Stimulated activated CD4-positive, alpha-beta T cell treated with anti-CD3 and anti-CD28 coated beads, Interleukin-15, amount 100 ng/mL, for 48 hours (primary cell): ENCODE measurements around the gene CCDC88A.
"Not testable (repeated sequence)": the region's sequence is repeated elsewhere in the genome, so short reads cannot be mapped to it uniquely, and the experiment has no call there.

Experiments used
- DNase-seq, 2 donors: peaks; one replicate each; pipeline ENCODE4 v3.0.0-alpha.2; 2020; ENCODE audit warnings: low read depth in 2 of 2

The CCDC88A gene

DNA sequence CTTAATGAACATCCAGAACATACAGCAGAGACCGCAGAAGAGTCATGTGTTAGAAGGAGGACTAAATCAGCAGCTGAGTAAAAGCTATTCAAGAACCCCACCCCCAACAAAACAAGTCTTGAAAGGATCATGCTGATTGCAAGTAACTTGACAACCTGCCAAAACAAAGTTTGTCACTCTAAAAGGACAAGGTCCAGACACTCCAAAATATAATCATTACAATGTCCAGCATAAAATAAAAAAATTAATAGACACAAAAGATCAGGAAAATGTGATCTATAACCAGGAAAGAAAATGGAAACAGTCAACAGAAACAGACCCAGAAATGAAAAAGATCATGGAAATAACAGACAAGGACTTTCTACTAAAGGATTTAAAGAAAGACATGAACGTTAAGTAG, 28.5 kb downstream of the CCDC88A start:
- DNase-seq, result no peak

DNA sequence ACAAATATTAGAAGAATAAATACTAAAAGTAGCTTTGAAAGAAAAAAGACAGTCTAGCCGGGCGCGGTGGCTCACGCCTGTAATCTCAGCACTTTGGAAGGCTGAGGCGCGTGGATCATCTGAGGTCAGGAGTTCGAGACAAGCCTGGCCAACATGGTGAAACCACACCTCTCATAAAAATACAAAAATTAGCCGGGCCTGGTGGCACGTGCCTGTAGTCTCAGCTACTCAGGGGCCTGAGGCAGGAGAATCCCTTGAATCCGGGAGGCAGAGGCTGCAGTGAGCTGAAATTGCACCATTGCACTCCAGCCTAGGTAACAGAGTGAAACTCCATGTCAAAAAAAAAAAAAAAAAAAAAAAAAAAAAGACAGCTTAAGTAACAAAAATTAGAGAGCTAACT, 34.1 kb downstream of the CCDC88A start:
- DNase-seq, result not testable (repeated sequence)

GRCh38 chr2:55384786-55385185, 34.9 kb downstream of the CCDC88A start:
- DNase-seq, result no peak

GRCh38 chr2:55371376-55371775, 48.3 kb downstream of the CCDC88A start:
- DNase-seq, result no peak

DNA sequence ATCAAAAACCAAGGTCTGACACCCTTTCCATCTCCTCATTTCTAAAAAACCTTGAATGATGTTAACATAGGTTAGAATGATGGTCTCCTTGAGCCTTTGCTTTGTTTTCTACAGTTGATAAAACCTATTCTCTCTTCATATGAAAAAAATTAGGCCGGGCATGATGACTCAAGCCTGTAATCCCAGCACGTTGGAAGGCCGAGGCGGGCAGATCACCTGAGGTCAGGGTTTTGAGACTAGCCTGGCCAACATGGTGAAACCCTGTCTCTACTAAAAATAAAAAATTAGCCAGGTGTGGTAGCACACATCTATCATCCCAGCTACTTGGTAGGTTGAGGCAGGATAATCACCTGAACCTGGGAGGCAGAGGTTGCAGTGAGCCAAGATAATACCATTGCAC, 49.4 kb downstream of the CCDC88A start:
- no peak for DNase-seq

GRCh38 chr2:55365303-55365702, 54.4 kb downstream of the CCDC88A start:
- no peak for DNase-seq

DNA sequence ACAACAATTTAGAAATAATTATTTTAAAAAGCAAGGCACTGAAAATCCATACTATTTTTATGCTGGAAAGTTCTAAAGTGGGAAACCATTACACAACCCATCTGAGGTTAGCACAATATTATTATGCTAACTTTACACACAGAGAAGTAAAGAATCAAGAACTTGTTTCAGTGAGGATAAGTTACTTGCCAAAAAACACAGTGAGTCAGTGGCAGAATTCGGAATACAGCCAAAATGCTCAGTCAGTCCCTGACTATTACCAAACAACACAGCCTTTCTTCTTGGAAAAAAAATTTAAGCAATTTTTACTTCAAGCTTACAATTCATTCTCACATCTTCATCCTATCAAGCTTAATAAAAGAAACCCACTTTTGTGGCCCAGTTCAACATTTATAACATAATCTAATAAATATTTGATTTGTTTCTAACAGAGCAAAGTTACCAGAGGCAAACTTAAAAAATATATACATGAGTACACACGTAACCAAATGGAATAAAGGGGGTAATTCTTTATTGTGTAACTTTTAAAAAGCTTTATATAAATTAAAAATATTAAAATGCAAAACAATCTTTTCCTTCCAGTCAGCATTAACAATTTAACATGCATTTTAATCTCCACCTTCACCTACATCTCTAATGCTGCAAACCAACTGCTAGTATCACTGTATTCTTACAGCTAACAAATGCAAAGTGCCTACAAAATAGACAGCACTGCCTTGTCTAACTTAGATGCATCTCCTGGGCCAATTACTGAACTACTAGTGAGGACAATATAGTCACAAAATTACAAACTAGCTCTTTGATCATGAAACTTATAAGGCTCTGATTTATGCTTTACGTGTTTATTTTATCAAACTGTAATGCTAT, 55.2 kb downstream of the CCDC88A start:
- DNase-seq, result no peak

DNA sequence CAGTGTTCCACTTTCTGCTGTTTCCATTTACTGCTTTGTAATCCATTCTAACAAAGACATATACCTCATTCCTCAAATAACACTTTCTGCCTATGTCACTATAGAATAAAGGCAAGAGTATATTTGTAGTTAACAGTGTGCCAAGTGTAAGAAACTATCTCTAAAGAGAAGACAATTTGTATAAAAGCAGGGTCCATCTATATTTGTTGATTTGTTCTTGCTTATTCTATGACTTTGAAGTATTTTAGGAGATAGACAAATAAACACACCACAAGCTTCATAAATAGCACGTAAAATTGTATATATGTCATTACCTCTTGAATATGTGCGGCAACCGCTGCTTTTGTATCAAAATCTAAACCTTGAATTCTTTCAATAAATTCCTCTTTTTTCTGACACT, 56.0 kb downstream of the CCDC88A start:
- DNase-seq, result no peak

DNA sequence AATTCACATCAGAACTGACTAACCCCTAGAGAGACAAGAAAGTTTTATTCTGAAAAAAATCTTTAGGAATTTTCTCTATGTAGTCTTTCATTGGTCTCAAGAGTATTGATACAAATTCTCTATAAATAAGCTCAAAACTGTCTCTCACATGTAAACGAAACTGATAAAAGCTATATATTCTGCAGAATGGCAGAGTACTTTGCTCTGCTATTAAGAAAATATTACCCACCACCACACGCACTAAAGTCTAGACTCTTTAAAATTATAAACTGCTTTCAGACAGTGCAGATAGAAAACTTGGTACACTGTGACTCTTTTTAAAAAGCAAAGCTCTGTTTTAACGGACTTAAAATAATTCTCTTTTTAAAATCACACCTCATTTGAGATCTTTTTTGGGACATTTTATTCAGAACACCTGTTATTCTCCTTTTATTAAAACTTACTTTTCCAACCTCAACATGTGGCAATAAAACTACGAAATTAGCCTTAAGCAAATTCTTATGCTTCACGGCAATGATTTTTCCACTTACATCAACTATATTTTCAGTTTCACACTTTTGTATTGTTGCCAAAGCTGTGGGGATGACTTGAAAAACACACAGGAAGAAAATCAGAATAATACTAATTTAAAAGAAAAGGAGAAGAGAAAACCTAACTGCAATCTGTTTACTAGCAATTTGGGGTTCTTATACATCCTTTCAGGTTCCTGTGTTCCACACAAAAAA, 58.0 kb downstream of the CCDC88A start:
- DNase-seq, result no peak

DNA sequence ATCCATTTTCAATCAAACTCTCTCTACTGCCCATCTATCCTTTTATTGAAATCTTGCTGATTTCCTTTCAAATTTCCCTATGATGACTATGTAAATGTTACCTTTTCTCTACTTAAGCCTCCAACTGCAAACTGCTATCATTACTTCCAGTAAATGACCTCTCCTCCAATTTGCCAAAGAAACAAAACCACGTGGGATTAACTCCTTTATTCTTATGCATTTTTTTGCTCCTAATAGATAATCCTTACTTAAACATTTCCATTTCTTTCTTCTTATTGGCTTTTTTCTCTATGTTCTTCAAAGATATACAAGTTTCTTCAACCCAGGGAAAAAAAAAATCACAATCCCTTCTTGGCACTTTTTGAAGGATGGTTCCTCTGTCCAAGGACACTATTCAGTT, 61.2 kb downstream of the CCDC88A start:
- no peak for DNase-seq

DNA sequence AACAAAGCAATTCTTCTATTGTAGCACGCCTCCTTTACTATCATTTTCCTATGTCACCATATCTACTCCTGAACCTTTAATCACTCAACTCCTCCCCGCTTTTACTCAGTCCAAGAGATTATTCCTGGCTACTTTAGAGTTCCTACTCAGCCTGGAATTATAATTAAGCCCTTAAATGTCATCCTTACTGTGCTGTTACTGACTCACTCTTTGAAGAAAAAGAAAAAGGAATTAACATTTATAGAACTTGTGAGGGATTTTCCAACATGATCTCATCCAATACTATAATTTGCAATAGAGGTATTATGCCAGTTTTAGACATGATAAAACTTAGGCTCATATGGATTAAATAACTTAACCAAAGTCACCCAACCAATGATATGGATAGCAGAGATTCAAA, 61.7 kb downstream of the CCDC88A start:
- DNase-seq, result no peak

- DNase-seq, result no peak
These were observed 62.5 kb downstream of the CCDC88A start for GRCh38 chr2:55357164-55357563.

GRCh38 chr2:55356136-55356535, 63.5 kb downstream of the CCDC88A start:
- not testable (repeated sequence) for DNase-seq

DNA sequence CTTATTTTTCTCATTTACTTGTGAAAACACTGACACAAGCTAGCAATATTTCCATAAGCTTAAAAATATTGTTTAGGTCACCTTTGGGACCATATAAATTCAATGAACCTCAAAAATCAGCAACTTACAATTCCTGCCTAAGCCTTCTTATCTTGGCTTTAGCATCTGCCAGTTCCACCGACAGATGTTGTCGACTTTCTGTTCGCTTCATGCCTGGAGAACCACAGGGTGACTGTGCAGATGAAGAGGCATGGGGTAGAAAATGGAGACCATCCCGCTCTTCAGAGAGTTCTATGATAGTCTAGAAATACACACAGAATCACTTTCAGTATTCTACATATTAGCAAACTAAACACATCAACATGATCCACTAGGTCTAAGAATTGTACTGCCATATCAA, 64.2 kb downstream of the CCDC88A start:
- no peak for DNase-seq

- DNase-seq, result no peak
These were observed 68.0 kb downstream of the CCDC88A start for GRCh38 chr2:55351672-55352071.

- DNase-seq, result no peak
These were observed 74.6 kb downstream of the CCDC88A start for GRCh38 chr2:55345064-55345463.

GRCh38 chr2:55338268-55338667, 81.4 kb downstream of the CCDC88A start:
- DNase-seq, result no peak

- DNase-seq, result no peak
These were observed 84.9 kb downstream of the CCDC88A start for GRCh38 chr2:55334728-55335127.

- DNase-seq, result no peak
These were observed 88.9 kb downstream of the CCDC88A start for GRCh38 chr2:55330541-55331297.

- DNase-seq, result no peak
These were observed 92.0 kb downstream of the CCDC88A start for GRCh38 chr2:55327470-55328230.

- no peak for DNase-seq
These were observed 104.7 kb downstream of the CCDC88A start for GRCh38 chr2:55314985-55315384.

DNA sequence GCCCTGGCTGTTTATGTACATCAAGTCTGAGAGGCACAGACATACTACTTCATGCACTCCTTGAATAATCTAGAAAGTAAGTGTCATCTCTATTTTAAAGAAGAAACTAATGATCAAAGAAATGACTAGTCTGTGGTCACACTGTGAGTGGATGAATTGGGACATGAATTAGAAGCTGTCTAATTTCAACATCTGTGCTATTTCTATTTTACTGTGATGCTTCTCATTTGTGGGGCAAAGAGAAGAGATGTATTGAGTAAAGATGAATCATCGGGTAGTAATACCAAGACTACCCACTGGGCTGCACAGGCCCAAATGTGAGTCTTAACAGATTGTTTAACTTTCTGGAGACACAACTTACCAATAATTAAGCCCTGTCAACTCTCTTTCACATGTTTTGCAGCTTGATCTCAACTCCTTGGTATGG, 108.2 kb downstream of the CCDC88A start:
- DNase-seq, result peak; percentile 17 to 27
